Panc1 (cell line): Measurements from ENCODE around the gene P3R3URF. TPM values are rescaled to one million over a fixed set of nuclear protein-coding genes. Genes with fewer than 3 reads are reported as not detected.

ENCODE experiments used
- ATAC-seq: fragments of 200-7000 bp; cut with Tn5 transposase; 2 replicates; pipeline ENCODE4 v1.9.1; 2020; ENCODE audit warnings: mild to moderate bottlenecking, moderate library complexity
- BruUV-seq: library from RNA; stranded (reverse); fragments of 400-500 nt; replicated peaks from 2 replicates; lab custom pipeline; 2021; lab: Mats Ljungman, UMichigan
- CTCF ChIA-PET: fragments of 300-600 bp; sonication (Branson Sonifier 250); formaldehyde crosslinking; loops from one replicate; lab custom pipeline; 2022; ENCODE audit warnings: antibody characterized with exemption; lab: Charles Lee
- POLR2A ChIA-PET: fragments of 300-600 bp; sonication (Branson Sonifier 250); formaldehyde crosslinking; loops from one replicate; lab custom pipeline; 2022; ENCODE audit warnings: antibody characterized with exemption; lab: Charles Lee
- DNase-seq: peaks from one replicate; pipeline ENCODE4 v3.0.0-alpha.2; 2010; ENCODE audit warnings: low read depth, low spot score
- H3K27ac ChIP-seq: 2 replicates; pipeline ENCODE4 v1.5.1; 2011; ENCODE audit warnings: mild to moderate bottlenecking, low read length, inconsistent platforms
- H3K27me3 ChIP-seq: fragments of 200-500 bp; sonication (Bioruptor generic); 2 replicates; pipeline ENCODE4 v1.6.0; 2014; ENCODE audit warnings: low read length, inconsistent platforms; ENCODE audit not compliant: control insufficient read depth, insufficient read depth
- H3K36me3 ChIP-seq: fragments of 200-500 bp; sonication (Bioruptor generic); 2 replicates; pipeline ENCODE4 v1.5.1; 2014; ENCODE audit warnings: inconsistent platforms, mild to moderate bottlenecking, low read length, moderate library complexity; ENCODE audit not compliant: control insufficient read depth, insufficient read depth
- H3K4me1 ChIP-seq: 2 replicates; pipeline ENCODE4 v1.5.1; 2011; ENCODE audit warnings: inconsistent platforms, mild to moderate bottlenecking, low read length, moderate library complexity; ENCODE audit not compliant: control insufficient read depth, insufficient read depth
- H3K4me3 ChIP-seq, 2 experiments: 2 replicates each; pipeline ENCODE4 v1.5.1; 2011 to 2012; ENCODE audit warnings: low read depth in 2 of 2, low read length in 2 of 2, mild to moderate bottlenecking in 2 of 2, inconsistent platforms in 1 of 2, moderate library complexity in 1 of 2
- H3K9me3 ChIP-seq: fragments of 200-500 bp; sonication (Bioruptor generic); 2 replicates; pipeline ENCODE4 v1.5.1; 2014; ENCODE audit warnings: low read depth, mild to moderate bottlenecking, inconsistent platforms, low read length, moderate library complexity; ENCODE audit not compliant: control insufficient read depth, insufficient read depth
- CTCF ChIP-seq: fragments of 450-650 bp; IDR thresholded peaks from 2 replicates; pipeline ENCODE4 v1.5.1; 2017; ENCODE audit warnings: mild to moderate bottlenecking
- POLR2AphosphoS5 ChIP-seq: IDR thresholded peaks from 2 replicates; pipeline ENCODE4 v1.6.1; 2012; ENCODE audit warnings: mild to moderate bottlenecking, low read depth, low read length, moderate library complexity
- REST ChIP-seq, 2 experiments: IDR thresholded peaks; 2 replicates each; pipeline ENCODE4 v1.6.1; 2011 to 2012; ENCODE audit warnings: low read depth in 2 of 2, control low read depth in 1 of 2, low read length in 1 of 2, mild to moderate bottlenecking in 1 of 2, moderate library complexity in 1 of 2; ENCODE audit not compliant: insufficient read depth in 1 of 2
- SIN3A ChIP-seq: IDR thresholded peaks from 2 replicates; pipeline ENCODE4 v1.6.1; 2012; ENCODE audit warnings: low read depth, mild to moderate bottlenecking, low read length, moderate library complexity, borderline replicate concordance; ENCODE audit not compliant: insufficient read depth
- TCF7L2 ChIP-seq: IDR thresholded peaks from 2 replicates; pipeline ENCODE4 v1.6.1; 2011; ENCODE audit warnings: mild to moderate bottlenecking, low read depth, low read length, inconsistent platforms
- in situ Hi-C: cut with HindIII; loops from 2 replicates; pipeline ENCODE4 v1.10.0; 2016; ENCODE audit warnings: low sequenced_read_pairs, low pct_unique_long_range_greater_than_20kb
- intact Hi-C: fragments of 100-400 bp; cut with micrococcal nuclease; formaldehyde crosslinking; loops from one replicate; pipeline ENCODE4 v1.10.0; 2022; ENCODE audit not compliant: unreplicated experiment
- total RNA-seq: library from RNA; stranded (reverse); gene quantifications from one replicate; pipeline ENCODE4 v1.2.1, GENCODE V29; 2021; ENCODE audit not compliant: unreplicated experiment

Gene P3R3URF
- total RNA-seq, 1 experiment from 2014 or later, result not detected

GRCh38 chr1:46166521-46167462 is 9.5 kb downstream of the P3R3URF start:
- ATAC-seq (no peak), DNase-seq (no peak)
- CTCF ChIA-PET, result no interaction called here
- Histone ChIP-seq H3K27me3 (no peaks in the 10 kb centered on the region), H3K36me3 (no peaks in the 10 kb centered on the region), H3K4me1 (no peaks in the 10 kb centered on the region; the same call in 1 of the 2 replicates), H3K9me3 (no peaks in the 10 kb centered on the region), H3K27ac (no peak overlapping the region), H3K4me3 (no peak overlapping the region)
- POLR2A ChIA-PET, result interaction anchor here (0.5 kb wide), 1 partner anchor 88 kb away, joined by 10 read pairs; no protein-coding TSS in a partner anchor
- no peak for TF ChIP-seq TCF7L2
- TF ChIP-seq POLR2AphosphoS5, result no peak
- no peak for TF ChIP-seq REST (IDR thresholded peaks at IDR 0.05; ENCODE audit: insufficient read depth in 1 of 2, low read depth in 2 of 2, low read length in 1 of 2)
- no peak for TF ChIP-seq CTCF
- no peak for TF ChIP-seq SIN3A
- intact Hi-C loops, result no loop called here
- BruUV-seq, result no TSS peak
- in situ Hi-C loops, result no loop called here

- TF ChIP-seq POLR2AphosphoS5 (no peak), REST (IDR thresholded peaks at IDR 0.05; ENCODE audit: insufficient read depth in 1 of 2, low read depth in 2 of 2, low read length in 1 of 2) (no peak)
- DNase-seq (no peak), ATAC-seq (no peak)
- CTCF ChIA-PET, result no interaction called here
- Histone ChIP-seq H3K27ac (no peak overlapping the region), H3K4me3 (no peak overlapping the region), H3K27me3 (no peaks in the 10 kb centered on the region), H3K4me1 (no peaks in the 10 kb centered on the region), H3K36me3 (no peaks in the 10 kb centered on the region), H3K9me3 (no peaks in the 10 kb centered on the region)
- POLR2A ChIA-PET, result interaction anchor here (0.6 to 0.8 kb wide), 2 partner anchors 22 to 124 kb away, joined by 3 read pairs; no protein-coding TSS in a partner anchor
- intact Hi-C loops (no loop called here), in situ Hi-C loops (no loop called here)
- BruUV-seq, result no TSS peak
These were observed 16.1 kb downstream of the P3R3URF start for GRCh38 chr1:46160212-46160611.
